ENCODE data around the gene PLA2G4B. TPM values are rescaled to one million over a fixed set of nuclear protein-coding genes. Genes with fewer than 3 reads are reported as not detected.

Gene PLA2G4B
- total and polyA plus RNA-seq, 2 of the 8 experiments (the other 6 are each of a cell fraction or from before 2014, with no cell fraction given), result 4.2 to 9.2 TPM

- no peak for TF ChIP-seq CHD7 (IDR thresholded peaks at IDR 0.05; ENCODE audit: insufficient replicate concordance, low read length)
These were observed 23.2 kb downstream of the PLA2G4B start (continued) for GRCh38 chr15:41861736-41862356.
